GM12878 (cell line): Measurements from ENCODE around the gene MYL12B. TPM values are rescaled to one million over a fixed set of nuclear protein-coding genes. Genes with fewer than 3 reads are reported as not detected.

Experiments
- ATAC-seq: fragments of 200-7000 bp; cut with Tn5 transposase; 3 replicates; pipeline ENCODE4 v1.9.1; 2020; ENCODE audit warnings: mild to moderate bottlenecking, moderate library complexity
- BruUV-seq: library from RNA; stranded (reverse); fragments of 400-500 nt; replicated peaks from 2 replicates; lab custom pipeline; 2021; lab: Mats Ljungman, UMichigan
- CTCF ChIA-PET: fragments of 300-600 bp; sonication (Branson Sonifier 250); formaldehyde crosslinking; extraction: SDS; loops from one replicate; lab custom pipeline; 2021; ENCODE audit warnings: inconsistent platforms; lab: Yijun Ruan, JAX
- POLR2A ChIA-PET: fragments of 350-600 bp; formaldehyde crosslinking; extraction: SDS; loops from one replicate; lab custom pipeline; 2021; ENCODE audit warnings: inconsistent platforms; lab: Charles Lee
- RAD21 ChIA-PET: fragments of 300-600 bp; sonication (Branson Sonifier 250); formaldehyde crosslinking; loops from one replicate; lab custom pipeline; 2023; ENCODE audit warnings: antibody characterized with exemption; ENCODE audit not compliant: unreplicated experiment; lab: Charles Lee
- SMC1A ChIA-PET: fragments of 300-600 bp; sonication (Branson Sonifier 250); formaldehyde crosslinking; loops from one replicate; lab custom pipeline; 2023; ENCODE audit not compliant: unreplicated experiment, uncharacterized antibody; lab: Charles Lee
- DNase-seq: peaks from one replicate; pipeline ENCODE4 v3.0.0-alpha.2; 2011; ENCODE audit warnings: low read depth, low spot score
- FAIRE-seq: peaks from 3 replicates; lab custom pipeline; 2011; peaks lifted over from hg19 to GRCh38; lab: Jason Lieb, UNC
- H2AFZ ChIP-seq: 2 replicates; pipeline ENCODE4 v1.6.0; 2011; ENCODE audit warnings: low read depth, low read length, control low read depth; ENCODE audit not compliant: control insufficient read depth
- H3K27ac ChIP-seq: 2 replicates; pipeline ENCODE4 v1.5.1; 2011; ENCODE audit warnings: control low read depth; ENCODE audit not compliant: control insufficient read depth, insufficient read depth
- H3K27me3 ChIP-seq, 2 experiments: replicated peaks in 1 of 2; 2 replicates each; pipeline versions ENCODE4 v1.6.0 to v1.6.1; 2011; ENCODE audit warnings: low read length in 1 of 2; ENCODE audit not compliant: control insufficient read depth in 2 of 2, insufficient read depth in 2 of 2
- H3K36me3 ChIP-seq, 2 experiments: 2 replicates each; pipeline ENCODE4 v1.5.1; 2011; ENCODE audit warnings: low read length in 1 of 2; ENCODE audit not compliant: control insufficient read depth in 2 of 2, insufficient read depth in 2 of 2
- H3K4me1 ChIP-seq: 2 replicates; pipeline ENCODE4 v1.6.1; 2011; ENCODE audit warnings: mild to moderate bottlenecking, low read length, moderate library complexity, mixed read lengths; ENCODE audit not compliant: control insufficient read depth, insufficient read depth
- H3K4me2 ChIP-seq: 2 replicates; pipeline ENCODE4 v1.6.0; 2011; ENCODE audit warnings: control low read depth; ENCODE audit not compliant: control insufficient read depth, insufficient read depth
- H3K4me3 ChIP-seq: fragments of 200-600 bp; sonication (generic); 2 replicates; pipeline ENCODE4 v1.5.1; 2016
- H3K79me2 ChIP-seq: 2 replicates; pipeline ENCODE4 v1.6.0; 2011; ENCODE audit warnings: low read length; ENCODE audit not compliant: control insufficient read depth, insufficient read depth
- H3K9ac ChIP-seq: 2 replicates; pipeline ENCODE4 v1.8.0; 2011; ENCODE audit warnings: low read length, control low read depth, mixed read lengths; ENCODE audit not compliant: control insufficient read depth, insufficient read depth
- H3K9me3 ChIP-seq: replicated peaks from 3 replicates; pipeline ENCODE4 v1.5.1; 2011; ENCODE audit warnings: mild to moderate bottlenecking, low read length; ENCODE audit not compliant: control insufficient read depth, insufficient read depth
- H4K20me1 ChIP-seq: 2 replicates; pipeline ENCODE4 v1.6.0; 2011; ENCODE audit not compliant: control insufficient read depth, insufficient read depth
- ATF7 ChIP-seq: fragments of 450-650 bp; IDR thresholded peaks from 2 replicates; pipeline ENCODE4 v1.6.1; 2016; ENCODE audit warnings: low read depth, mild to moderate bottlenecking
- CHD2 ChIP-seq: IDR thresholded peaks from 2 replicates; pipeline ENCODE4 v1.6.1; 2011; ENCODE audit warnings: low read depth, low read length, improper control_type of control experiment, borderline replicate concordance
- EGR1 ChIP-seq, 2 experiments: IDR thresholded peaks; 1 replicate in 1 of 2; 2 replicates in 1 of 2; pipeline ENCODE4 v1.6.1; 2011 to 2012; ENCODE audit warnings: low read depth in 2 of 2, low read length in 2 of 2, borderline replicate concordance in 1 of 2, mild to moderate bottlenecking in 1 of 2, moderate library complexity in 1 of 2
- FOXK2 ChIP-seq: fragments of 450-650 bp; IDR thresholded peaks from 2 replicates; pipeline ENCODE4 v1.6.1; 2017; ENCODE audit warnings: mild to moderate bottlenecking, moderate library complexity
- IRF4 ChIP-seq: IDR thresholded peaks from 2 replicates; pipeline ENCODE4 v1.6.1; 2011; ENCODE audit warnings: low read depth, low read length
- MEF2B ChIP-seq: fragments of 450-650 bp; IDR thresholded peaks from 2 replicates; pipeline ENCODE4 v1.6.1; 2018; ENCODE audit warnings: mild to moderate bottlenecking, moderate library complexity; ENCODE audit not compliant: partially characterized antibody, poor library complexity, severe bottlenecking
- MLLT1 ChIP-seq: fragments of 450-650 bp; IDR thresholded peaks from 2 replicates; pipeline ENCODE4 v1.6.1; 2016; ENCODE audit warnings: mild to moderate bottlenecking
- PAX5 ChIP-seq: IDR thresholded peaks from 2 replicates; pipeline ENCODE4 v1.6.1; 2011; ENCODE audit warnings: low read depth, low read length, borderline replicate concordance
- POLR2A ChIP-seq: IDR thresholded peaks from 2 replicates; pipeline ENCODE4 v1.6.1; 2011; ENCODE audit warnings: low read depth, mild to moderate bottlenecking, low read length
- POLR2AphosphoS2 ChIP-seq: IDR thresholded peaks from 2 replicates; pipeline ENCODE4 v1.6.1; 2011; ENCODE audit warnings: low read depth, mild to moderate bottlenecking, low read length, improper control_type of control experiment, moderate library complexity
- SMC3 ChIP-seq: IDR thresholded peaks from 2 replicates; pipeline ENCODE4 v1.6.1; 2011; ENCODE audit warnings: low read length, improper control_type of control experiment, borderline replicate concordance
- SPI1 ChIP-seq: IDR thresholded peaks from 2 replicates; pipeline ENCODE4 v1.6.1; 2011; ENCODE audit warnings: low read depth, mild to moderate bottlenecking, low read length, moderate library complexity, borderline replicate concordance; ENCODE audit not compliant: insufficient read depth
- SUPT20H ChIP-seq: IDR thresholded peaks from 2 replicates; pipeline ENCODE4 v1.6.1; 2011; ENCODE audit warnings: low read depth, mild to moderate bottlenecking, low read length, moderate library complexity, borderline replicate concordance; ENCODE audit not compliant: control insufficient read depth
- YBX1 ChIP-seq: fragments of 450-650 bp; IDR thresholded peaks from 2 replicates; pipeline ENCODE4 v1.6.1; 2016; ENCODE audit warnings: antibody characterized with exemption
- ZNF217 ChIP-seq: fragments of 450-650 bp; IDR thresholded peaks from 2 replicates; pipeline ENCODE4 v1.6.1; 2017; ENCODE audit warnings: antibody characterized with exemption, mild to moderate bottlenecking
- ZNF384 ChIP-seq: IDR thresholded peaks from 2 replicates; pipeline ENCODE4 v1.6.1; 2012; ENCODE audit warnings: low read depth, mild to moderate bottlenecking, low read length, improper control_type of control experiment, borderline replicate concordance
- ZNF592 ChIP-seq: fragments of 450-650 bp; IDR thresholded peaks from 2 replicates; pipeline ENCODE4 v1.6.1; 2017; ENCODE audit warnings: mild to moderate bottlenecking, moderate library complexity
- WGBS: methylation state at CpG from one replicate; pipeline ENCODE4 v1.1.6; 2016; ENCODE audit warnings: low lambda C conversion rate; ENCODE audit not compliant: insufficient replicate concordance, insufficient coverage; ENCODE audit errors: missing lambda C conversion rate; 5-methylcytosine and 5-hydroxymethylcytosine counted together
- in situ Hi-C: fragments of 300-500 bp; cut with MboI; formaldehyde crosslinking; loops from 9 replicates; pipeline ENCODE4 v1.14.3; 2018; ENCODE audit warnings: mixed read lengths
- intact Hi-C: fragments of 100-400 bp; cut with micrococcal nuclease; formaldehyde crosslinking; loops from one replicate; pipeline ENCODE4 v1.14.2; 2022; ENCODE audit not compliant: unreplicated experiment
- polyA plus RNA-seq, 11 experiments: library from polyadenylated mRNA; depleted of rRNA in 4 of 11; unstranded in 6 of 11; stranded (reverse) in 5 of 11; fragments of >200 nt; fragmentation: Nextera tagmentation in 4 of 11; fragmentation: Illumina TruSeq in 1 of 11; extraction: Ambion mirVana in 4 of 11; extraction: Trizol in 1 of 11; gene quantifications; 1 replicate in 1 of 11; 2 replicates in 10 of 11; pipeline versions ENCODE4 v1.2.1 to v1.2.3, GENCODE V29; 2011 to 2016; ENCODE audit warnings: inconsistent platforms in 2 of 11, missing spikeins in 2 of 11, low read depth in 1 of 11
- total RNA-seq, 4 experiments: library from RNA; depleted of rRNA in 3 of 4; stranded (reverse); fragments of >200 nt in 3 of 4; fragmentation: Illumina TruSeq in 1 of 4; extraction: Trizol in 1 of 4; gene quantifications; 2 replicates each; pipeline versions ENCODE4 v1.2.1 to v1.2.3, GENCODE V29; 2013 to 2021

MYL12B gene
- total and polyA plus RNA-seq, 10 of the 15 experiments (the other 5 are each of a cell fraction or from before 2014, with no cell fraction given) = 179 to 739 (median 400) TPM

- no peak for DNase-seq
- WGBS = 52% methylated on average over 2 of the region's 2 CpGs
- CTCF ChIA-PET = interaction anchor here (0.6 to 11.4 kb wide), 20 partner anchors 11 to 1776 kb away, joined by 3 to 204 read pairs (median 4); no protein-coding TSS in a partner anchor
- H4K20me1 ChIP-seq = no peaks in the 10 kb centered on the region
- H3K36me3 ChIP-seq = peaks cover 0 to 3% of the 10 kb centered on the region in 2 experiments; a peak in 1 of 4 replicates
- no peak overlapping the region for H3K27ac ChIP-seq
- H3K4me3 ChIP-seq = no peak overlapping the region
- H3K79me2 ChIP-seq = no peaks in the 10 kb centered on the region
- ATAC-seq = peak; percentile 69
- intact Hi-C loops = loop anchor here (1.0 to 2.0 kb wide), 4 partner anchors 173 to 385 kb away; no protein-coding TSS in a partner anchor
- no peak overlapping the region for H2AFZ ChIP-seq
- no peak overlapping the region for H3K9ac ChIP-seq
- H3K9me3 ChIP-seq = peaks cover 4% of the 10 kb centered on the region; the same call in 2 of the 3 replicates
- in situ Hi-C loops = loop anchor here (5.0 to 10.0 kb wide), 3 partner anchors 171 to 1773 kb away; partner anchors contain the start of gene TGIF1
- no peaks in the 10 kb centered on the region for H3K27me3 ChIP-seq
- RAD21 ChIA-PET = interaction anchor here (0.6 to 8.8 kb wide), 10 partner anchors 172 to 985 kb away, joined by 3 to 76 read pairs (median 6); no protein-coding TSS in a partner anchor
- no TSS peak for BruUV-seq
- FAIRE-seq = peak; percentile 31
- POLR2A ChIA-PET = interaction anchor here (0.6 to 0.8 kb wide), 4 partner anchors 390 to 796 kb away, joined by 3 to 6 read pairs (median 4); no protein-coding TSS in a partner anchor
- H3K4me1 ChIP-seq = peaks cover 24% of the 10 kb centered on the region
- SMC1A ChIA-PET = interaction anchor here (0.6 to 6.5 kb wide), 19 partner anchors 42 to 714 kb away, joined by 3 to 72 read pairs (median 3); no protein-coding TSS in a partner anchor
- H3K4me2 ChIP-seq = no peak overlapping the region
- TF ChIP-seq EGR1 (IDR thresholded peaks at IDR 0.05; ENCODE audit: borderline replicate concordance in 1 of 2, low read depth in 2 of 2, low read length in 2 of 2) (no peak), MEF2B (no peak), SMC3 (peak; percentile 81; the same call in 1 of the 2 replicates), SUPT20H (no peak), CHD2 (no peak), POLR2AphosphoS2 (no peak), YBX1 (no peak), MLLT1 (no peak), ATF7 (no peak), POLR2A (no peak), IRF4 (no peak), ZNF592 (0 out of 2 replicates have a peak, but pooled peaks have one; percentile 42), ZNF217 (no peak), ZNF384 (peak; percentile 68), SPI1 (no peak), FOXK2 (no peak), PAX5 (no peak)
Measured at GRCh38 chr18:3281456-3282400, 19.8 kb downstream of the MYL12B start.
